GM21367 (cell line): ENCODE measurements around the gene DIRAS1.

Experiments
- ATAC-seq: cut with Tn5 transposase; IDR thresholded peaks from one replicate; pipeline ENCODE4 v1.9.1; 2021; ENCODE audit not compliant: unreplicated experiment

DIRAS1 gene

DNA sequence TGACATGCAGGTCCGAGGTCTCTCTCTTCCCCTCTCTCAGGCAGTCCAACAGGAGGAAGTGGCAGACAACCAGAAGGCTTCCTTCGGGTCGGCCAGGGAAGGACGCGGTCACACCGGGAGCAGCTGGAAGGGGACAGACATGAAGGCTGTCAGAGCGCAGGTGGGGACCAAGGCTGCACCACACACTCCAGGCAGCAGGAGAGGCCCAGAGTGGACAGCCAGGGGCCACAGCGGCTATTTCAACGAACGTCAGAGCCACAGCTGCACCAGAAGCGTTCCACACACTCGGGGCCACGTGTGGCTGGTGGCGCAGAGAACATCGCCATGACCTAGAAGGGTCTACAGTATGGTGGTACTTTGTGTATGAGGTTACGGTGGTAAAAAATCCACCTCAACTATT is 34.6 kb upstream of the DIRAS1 start:
- ATAC-seq: no peak

DNA sequence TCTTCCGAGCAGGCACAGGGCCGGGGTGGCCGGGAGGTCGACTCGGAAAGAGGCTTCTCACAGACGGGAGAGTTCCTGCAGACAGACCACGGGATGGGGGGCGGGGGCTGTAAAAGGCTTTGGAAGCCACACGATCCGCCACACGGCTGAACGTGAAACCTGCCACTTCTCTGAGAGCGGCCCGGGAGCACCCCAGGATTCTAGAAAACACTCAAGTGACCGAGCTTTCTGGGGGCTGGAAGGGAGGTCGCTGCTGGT is 34.2 kb upstream of the DIRAS1 start:
- ATAC-seq: no peak

DNA sequence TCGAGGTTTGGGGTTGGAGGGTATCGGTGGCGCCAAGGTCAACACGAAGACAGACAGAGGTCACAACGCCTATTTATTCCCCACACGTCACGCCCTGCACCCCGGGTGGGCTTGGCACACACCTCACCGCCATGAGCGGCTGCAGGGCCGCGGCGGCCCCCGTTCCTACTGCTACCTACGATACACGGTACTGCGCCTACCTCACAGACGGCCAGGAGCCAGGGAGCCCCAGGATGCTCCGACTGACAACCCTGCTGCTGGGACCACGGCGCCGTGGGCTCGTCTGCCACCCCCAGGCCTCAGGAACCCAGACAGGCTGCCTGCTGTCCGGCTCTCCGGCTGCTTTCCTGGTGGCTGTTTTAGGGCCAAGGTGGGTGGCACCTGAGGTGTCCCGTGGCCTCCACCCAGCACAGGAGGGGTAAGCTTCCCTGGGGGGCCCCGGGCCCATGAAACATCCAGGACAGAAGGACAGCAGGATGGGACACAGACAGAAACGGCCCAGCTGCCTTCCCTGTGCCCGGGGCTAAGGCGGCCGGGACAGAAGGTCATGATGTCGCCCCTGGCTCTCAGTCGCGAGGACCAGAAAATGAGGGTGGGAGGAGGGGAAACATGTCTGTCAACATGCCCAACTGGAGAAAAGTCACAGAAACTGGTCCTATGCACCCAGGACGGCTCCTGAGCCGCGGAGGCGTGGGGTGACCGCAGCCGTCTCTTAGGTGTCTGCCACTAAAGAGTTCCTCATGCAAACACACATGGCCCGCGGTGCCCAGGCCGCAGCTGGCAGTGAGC is 33.7 kb upstream of the DIRAS1 start:
- ATAC-seq: no peak

DNA sequence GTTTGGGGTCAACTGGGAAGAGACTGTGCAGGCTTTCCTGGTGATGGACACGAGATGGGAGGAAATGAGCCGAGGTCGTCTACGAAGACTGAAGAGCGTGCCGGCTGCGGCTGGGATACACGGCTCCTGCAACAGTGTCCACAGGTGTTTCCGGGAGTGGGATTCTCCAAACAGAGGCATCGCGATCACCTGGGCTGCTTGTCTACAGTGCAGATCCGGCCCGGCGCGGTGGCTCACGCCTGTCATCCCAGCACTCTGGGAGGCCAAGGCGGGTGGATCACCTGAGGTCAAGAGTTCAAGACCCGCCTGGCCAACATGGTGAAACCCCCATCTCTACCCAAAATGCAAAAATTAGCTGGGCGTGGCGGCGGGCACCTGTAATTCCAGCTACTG is 30.3 kb upstream of the DIRAS1 start:
- ATAC-seq: no peak

DNA sequence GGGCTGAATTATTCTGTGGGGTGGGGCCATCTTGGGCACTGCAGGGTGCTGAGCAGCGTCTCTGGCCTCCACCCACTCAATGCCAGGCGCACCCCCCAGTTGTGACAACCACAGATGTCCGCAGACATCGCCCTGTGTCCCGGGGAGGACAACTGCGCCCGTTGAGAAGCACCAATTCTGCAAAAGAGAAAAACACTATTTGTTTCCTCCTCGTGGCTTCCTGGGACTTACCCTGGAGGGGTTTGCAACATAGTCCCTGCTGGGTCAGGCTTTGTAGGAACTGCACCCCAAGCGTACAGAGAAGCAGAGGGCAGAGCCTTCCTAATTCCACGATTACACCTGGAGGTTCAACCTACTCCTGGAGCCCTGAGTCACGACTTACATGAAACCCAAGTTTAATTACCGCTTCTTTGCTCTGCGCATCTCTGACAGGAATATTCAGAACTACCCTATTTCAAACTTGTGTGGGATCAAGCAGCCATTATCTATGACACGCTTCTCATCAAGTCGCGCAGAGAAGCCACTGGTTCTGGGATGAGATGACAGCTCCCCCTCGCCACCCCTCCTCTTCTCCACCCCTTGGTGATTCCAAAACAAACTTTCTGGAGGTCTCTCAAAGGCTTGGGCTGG is 29.8 kb upstream of the DIRAS1 start:
- no peak for ATAC-seq

DNA sequence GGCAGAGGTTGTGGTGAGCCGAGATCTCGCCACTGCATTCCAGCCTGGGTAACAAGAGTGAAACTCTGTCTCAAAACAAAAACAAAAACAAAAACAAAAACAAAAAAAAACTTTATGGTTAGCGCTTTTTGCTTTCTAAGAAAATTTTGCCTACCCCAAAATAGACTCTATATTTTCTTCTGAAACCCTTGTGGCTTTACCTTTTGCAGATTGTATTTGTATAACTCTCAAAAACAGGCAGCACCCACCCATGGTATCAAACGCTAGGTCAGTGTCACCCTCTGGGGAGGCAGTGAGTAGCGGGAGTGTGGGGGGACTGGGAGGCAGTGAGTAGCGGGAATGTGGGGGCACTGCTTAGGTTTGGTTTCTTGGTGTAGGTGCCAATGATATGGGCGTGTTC is 26.2 kb upstream of the DIRAS1 start:
- ATAC-seq: no peak

DNA sequence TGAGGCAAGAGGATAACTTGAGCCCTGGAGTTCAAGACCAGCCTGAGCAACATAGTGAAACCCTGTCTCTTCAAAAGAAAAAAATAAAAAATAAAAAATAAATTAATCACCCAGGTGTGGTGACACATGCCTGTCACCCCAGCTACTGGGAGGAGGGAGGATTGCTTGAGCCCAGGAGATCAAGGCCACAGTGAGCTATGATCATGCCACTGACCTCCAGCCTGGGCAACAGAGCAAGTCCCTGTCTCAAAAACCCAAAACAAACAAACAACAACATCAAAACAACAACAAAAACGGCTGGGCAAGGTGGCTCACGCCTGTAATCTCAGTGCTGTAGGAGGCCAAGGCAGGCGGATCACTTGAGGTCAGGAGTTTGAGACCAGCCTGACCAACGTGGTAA is 22.9 kb upstream of the DIRAS1 start:
- no peak for ATAC-seq

DNA sequence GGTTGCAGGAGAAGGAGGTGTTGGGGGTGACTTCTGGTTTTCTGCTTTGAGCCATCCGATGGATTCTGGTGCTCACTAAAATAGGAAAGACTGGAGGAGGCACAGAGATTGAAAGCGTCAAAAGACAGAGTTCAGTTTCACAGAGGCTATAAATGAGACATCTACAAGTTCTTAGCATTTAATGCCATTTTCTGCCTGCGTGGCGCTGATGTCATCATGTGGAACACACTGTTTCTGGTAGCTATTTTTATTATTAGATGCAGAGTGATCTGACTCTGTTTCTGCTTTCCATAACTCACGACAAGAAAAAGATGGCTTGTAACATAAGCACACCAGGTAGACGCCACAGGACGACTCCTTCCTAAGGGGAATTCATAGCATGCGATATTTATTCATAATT is 21.9 kb upstream of the DIRAS1 start:
- ATAC-seq: no peak

DNA sequence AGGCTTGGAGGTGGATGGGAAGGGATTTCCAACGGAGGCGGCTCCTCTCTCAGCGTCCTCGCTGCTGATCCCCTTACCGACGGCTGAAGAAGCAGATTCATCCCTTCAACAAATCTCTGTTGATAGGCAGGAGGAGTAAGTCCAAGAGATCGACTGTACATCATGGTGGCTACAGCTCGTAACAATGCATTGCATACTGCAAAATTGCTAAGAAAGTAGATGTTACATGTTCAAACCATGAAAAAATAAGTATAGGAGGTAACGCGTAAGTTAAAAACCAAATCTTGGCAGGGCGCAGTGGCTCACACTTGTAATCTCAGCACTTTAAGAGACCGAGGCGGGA is 19.1 kb upstream of the DIRAS1 start:
- ATAC-seq: no peak

DNA sequence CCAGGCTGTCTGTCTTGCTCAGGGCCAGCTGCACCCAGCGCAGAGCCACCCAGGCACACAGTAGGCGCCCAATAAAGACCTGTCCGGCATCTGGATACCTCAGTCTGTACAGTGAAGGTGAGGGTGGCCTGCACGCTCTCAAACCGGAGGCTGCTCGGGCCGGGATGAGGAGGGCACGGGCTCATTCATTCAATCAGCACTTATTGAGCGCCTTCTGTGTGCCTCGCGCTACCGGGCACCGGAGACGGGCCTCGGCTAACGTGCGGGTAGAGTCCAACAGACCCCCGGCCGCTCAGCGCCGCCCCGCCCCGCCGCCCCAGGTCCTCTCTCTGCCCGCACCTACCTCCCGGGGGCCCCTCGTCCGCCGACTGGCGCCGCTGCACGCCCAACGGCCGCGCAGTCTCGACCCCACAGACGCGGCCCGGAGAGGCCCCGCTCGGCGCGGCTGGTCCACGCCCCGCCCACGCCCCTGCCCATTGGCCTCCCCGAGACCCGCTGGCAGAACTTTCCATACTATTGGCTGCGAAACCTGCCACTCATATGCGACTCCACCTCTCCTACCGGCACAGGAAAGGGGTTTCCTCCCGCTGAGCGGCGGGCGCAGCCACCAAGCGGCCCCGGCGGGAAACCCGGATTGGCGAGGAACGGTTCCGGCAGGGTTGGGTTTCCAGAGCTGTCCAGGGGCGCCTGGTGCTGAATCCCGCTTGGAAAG is 18.6 kb upstream of the DIRAS1 start, which contains the start of gene SLC39A3:
TSS of gene SLC39A3 (minus strand) at position 416 of the 712 bp plus-strand sequence. CDS start 2,760 bp downstream, outside the sequence.
- ATAC-seq: peak; percentile 80

DNA sequence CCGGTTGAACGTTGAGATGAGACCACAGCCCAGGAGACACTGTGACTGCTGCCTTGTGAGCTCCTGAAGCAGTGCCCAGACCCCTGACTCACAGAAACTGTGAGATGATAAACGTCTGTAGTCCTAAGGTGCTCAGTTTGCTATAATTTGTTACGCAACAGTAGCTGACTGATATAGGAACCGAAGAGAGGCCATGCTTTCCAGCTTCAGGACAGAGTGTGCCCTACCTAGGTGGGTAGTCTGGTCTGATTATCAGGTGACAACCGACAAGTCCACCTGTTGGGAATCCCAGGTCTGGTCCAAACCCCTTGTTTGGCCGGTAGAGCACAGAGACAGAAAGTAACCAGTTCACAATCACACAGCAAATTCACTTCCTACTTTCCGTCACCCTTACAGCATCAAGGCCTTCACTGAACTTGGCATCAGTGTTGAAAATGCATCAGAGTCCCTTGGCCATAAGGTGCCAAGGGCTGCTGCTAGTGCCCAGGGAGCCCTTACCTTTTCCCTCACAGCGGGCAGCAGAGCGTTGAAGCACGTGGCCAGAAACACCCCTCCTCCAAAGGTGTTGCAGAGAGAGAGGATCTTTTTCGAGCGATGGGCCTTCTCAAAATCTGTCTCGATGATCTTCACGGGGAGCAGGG is 15.5 kb upstream of the DIRAS1 start:
- ATAC-seq: no peak

DNA sequence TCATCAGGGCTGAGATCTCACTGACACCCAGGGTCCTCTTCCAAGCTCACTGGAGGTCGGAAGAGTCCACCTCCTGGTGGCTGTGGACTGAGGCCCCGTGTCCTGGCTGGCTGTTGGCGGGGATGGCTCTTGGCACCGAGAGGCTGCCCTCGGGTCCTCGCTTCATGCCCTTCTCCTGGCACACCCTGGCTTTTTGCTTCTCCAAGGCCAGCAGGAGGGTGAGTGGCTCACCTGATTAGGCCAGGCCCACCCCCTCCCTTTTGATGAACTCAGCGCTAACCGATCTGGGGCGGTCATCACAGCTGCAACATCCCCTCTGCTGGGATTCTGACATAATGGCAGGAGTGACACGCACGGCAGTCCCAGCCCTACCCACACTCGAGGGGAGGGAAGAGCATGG is 14.2 kb upstream of the DIRAS1 start:
- no peak for ATAC-seq

DNA sequence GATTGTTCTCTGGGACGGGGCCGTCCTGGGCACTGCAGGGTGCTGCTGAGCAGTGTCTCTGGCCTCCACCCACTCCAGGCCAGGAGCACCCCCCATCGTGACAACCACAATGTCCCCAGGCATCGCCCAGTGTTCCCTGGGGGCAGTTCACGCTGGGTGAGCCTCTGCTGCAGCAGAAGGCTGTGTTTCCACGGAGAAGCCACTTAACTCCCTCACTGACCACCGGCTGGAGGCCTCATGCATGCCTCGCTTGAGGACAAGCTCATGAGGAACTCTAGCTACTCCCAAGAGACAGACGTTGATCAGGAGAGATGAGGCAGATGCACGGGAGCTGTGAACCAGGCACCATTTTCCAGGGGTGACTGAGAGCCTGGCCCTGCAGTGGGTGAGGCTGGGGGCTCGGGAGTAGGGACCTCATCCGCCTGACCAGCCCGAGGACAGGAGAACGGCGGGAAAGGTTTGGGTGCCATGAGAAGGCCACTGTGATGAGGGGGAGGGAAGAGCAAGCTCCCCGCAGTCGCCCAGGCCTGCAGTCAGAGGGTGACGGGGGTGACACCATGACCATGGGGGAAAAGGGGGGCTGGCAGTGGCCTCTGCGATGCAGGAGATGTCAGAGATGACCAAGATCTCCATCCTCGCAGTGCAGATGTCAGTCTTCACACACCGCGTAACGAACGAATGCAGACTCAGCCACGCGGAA is 13.6 kb upstream of the DIRAS1 start:
- no peak for ATAC-seq

DNA sequence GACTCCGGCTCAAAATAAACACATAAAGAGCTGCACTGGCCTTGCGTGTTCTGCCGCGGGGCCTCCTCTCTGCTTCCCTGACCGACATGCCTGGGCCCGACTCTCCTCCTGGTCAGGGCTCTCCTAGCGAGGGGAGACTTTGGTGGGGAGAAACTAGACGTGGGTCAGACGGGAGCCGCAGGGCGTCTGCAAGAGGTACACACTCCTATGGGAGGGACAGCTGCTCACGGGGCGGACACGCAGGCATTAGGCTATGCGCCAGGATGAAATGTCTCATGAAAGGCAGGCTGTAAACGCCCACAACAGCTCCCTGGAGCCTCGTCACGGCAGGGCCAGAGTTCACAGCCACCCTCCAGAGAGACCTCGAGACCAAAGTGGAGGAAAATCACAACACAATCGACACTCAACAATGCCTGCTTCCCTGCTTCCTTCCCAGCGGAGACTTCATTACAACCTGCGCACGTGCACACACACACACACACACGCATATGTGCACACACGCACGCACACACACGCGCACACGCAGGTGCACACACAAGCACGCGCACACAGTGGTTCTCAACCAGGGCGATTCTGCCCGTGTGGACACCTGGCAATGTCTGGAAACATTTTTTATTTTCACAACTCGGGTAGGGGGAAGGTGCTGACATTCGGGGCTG is 12.9 kb upstream of the DIRAS1 start:
- ATAC-seq: no peak

DNA sequence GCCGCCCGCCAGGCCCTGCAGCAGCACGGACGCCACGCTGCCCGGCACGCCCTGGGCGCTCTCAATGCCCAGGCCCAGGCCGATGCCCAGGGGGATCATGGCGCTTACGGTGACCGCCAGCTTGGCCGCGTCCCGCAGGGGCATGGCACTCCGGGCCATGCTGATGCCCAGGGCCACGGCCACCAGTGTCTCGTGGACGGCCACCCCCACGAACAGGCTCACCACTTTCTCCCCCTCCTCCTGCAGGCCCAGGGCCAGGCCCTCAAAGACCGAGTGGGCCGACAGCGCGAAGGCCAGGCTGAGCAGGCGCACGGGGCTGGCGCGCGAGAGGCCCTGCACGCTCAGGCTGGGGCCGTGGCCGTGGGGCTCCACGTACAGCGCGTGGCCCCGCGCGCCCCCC is 11.7 kb upstream of the DIRAS1 start:
- ATAC-seq: no peak

DNA sequence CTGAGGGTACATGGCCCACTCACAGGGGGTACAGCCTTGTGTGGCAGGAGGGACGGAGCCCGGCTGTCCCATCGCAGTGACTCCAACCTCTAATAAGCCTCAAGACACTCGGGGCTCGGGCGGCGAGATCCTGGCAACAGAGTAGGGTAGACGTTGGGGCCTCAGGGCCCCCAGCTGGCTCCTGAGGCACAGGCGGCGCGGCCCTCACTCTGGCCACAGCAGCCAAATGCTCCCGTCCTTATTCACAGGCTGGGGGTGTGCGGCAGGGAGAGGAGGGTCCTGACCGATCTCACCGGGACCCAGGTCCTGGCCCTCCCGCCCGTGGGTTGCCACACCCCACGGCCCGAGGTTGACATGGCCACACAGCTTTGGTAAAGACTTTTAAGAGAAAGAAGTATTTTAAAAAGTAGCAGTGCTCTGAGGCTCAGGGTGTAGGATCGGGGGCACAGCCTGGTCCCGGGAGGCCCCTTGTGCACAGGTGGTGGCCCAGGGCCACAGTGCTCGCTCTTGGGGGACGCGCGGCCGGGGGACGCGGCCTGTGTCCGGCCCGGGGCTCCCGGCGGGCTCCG is 11.1 kb upstream of the DIRAS1 start:
- ATAC-seq: no peak

DNA sequence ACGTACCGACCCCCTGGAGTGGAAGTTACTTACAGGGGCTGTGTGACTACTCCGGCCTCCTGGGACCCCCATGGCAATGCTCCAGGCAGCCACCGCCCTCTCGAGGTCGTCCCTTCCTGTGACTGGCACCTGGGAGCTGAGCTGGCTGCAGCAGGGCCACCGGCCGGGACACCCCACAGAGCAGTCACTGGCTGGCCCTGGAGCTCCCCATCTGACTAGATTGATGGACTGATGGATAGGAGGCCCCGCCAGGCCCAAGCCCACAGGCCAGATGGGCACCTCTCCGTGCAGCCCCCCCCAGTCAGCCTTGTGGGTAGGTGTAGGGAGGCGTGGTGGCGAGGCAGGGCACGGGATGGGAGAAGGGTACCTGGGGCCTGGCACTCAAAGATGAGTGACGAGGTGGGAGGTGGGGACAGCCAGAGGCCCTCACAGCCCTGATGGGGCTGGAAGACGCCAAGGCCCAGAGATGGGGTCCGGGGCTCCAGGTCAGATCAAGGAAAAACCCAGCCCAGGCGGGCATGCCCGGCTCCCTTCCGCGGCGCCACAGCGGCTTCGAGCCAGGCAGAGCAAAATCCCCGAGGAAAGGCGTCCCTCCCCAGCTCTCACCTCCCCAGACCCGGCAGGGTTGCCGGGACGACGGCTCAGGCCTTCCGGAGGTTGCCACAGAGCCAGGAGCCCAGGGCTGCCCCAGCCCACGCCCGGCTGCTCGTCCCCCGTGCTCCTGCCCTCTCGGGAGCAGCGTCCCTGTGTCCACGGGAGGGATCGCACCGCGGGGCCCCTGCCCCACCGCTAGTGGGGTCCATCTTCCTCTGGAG is 10.2 kb upstream of the DIRAS1 start:
- no peak for ATAC-seq

DNA sequence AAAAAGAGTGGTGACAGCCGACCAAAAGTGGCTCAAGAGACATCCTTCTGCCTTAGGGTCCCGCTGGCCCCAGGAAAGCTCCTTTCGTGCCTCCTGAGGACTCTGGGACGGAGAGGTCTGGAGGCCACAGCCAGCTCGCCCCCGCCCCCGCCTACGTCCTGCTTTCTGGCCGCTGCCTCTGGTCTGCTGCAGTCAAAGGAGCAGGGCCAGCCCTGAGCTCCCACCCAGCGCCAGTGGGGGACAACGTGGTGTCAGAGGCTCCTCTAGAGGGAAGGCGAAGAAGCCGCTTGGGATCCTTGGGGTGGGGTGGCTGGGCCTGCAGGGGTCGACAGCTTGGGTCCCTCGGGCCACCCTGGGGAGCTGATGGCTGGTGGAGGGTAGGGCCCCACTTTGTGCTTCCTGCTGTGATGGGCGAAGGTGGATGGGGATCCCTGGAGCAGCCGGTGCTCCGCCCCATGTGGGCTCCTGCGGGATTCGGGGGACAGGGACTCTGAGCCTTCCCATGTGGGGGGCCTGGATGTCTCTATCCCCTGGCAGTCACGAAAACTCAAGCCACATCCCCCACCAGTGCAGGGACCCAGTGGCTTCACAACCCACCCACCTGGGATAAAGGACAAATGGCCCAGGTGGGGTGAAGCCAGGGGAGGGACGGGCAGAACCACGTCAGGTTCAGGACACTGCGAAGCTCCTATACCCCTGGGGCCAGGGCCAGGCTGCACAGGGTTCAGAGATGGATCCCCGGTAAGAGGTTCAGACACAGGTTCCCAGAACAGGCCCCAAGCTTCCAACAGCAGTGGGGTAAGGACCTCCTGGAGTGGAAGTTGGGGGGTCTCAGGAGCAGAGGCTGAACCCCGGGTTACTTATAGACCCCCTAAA is 9.0 kb upstream of the DIRAS1 start:
- ATAC-seq: no peak
